ENCODE results near the gene SAA1.
"Not testable (repeated sequence)": the region's sequence is repeated elsewhere in the genome, so short reads cannot be mapped to it uniquely, and the experiment has no call there.

The SAA1 gene

DNA sequence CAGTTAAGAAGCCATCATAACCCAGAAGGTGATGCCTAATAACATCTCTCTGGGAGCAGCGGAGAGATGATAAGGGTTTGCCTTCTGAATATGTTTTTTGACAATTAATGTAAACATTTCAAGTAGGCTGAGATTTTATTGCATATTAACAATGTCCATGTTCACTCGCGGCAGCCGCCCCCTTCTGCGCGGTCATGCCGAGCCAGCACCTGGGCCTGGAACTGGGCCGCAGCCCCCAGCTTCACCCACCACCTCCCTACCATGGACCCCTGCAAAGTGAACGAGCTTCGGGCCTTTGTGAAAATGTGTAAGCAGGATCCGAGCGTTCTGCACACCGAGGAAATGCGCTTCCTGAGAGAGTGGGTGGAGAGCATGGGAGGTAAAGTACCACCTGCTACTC is 4.3 kb upstream of the SAA1 start:
- no peak for DNase-seq

DNA sequence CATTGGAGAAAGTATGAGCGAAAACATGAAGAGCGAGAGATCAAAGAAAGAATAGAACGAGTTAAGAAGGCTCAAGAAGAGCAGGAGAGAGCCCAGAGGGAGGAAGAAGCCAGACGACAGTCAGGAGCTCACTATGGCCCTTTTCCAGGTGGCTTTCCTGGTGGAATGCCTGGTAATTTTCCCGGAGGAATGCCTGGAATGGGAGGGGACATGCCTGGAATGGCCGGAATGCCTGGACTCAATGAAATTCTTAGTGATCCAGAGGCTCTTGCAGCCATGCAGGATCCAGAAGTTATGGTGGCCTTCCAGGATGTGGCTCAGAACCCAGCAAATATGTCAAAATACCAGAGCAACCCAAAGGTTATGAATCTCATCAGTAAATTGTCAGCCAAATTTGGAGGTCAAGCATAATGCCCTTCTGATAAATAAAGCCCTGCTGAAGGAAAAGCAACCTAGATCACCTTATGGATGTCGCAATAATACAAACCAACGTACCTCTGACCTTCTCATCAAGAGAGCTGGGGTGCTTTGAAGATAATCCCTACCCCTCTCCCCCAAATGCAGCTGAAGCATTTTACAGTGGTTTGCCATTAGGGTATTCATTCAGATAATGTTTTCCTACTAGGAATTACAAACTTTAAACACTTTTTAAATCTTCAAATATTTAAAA is 3.2 kb upstream of the SAA1 start:
- not testable (repeated sequence) for DNase-seq

DNA sequence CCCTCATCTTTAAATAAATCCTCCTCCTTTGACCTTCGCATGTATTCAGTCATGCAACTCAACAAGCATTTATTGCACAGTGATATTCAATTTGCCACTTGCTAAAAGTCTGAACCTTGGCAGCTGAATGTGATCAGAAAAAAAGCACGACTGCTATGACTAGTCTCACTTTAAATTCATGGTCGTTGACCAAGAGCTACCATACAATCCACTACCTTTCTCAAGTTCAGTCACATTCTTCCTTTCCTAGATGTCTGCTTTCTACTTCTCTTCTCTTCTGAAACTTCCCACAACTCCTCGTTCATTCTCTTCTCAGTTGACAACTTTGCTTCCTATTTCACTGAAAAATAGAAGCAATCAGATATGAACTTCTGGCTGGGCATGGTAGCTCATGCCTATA is 2.0 kb upstream of the SAA1 start:
- DNase-seq = peak in 1 of 5 experiments; percentile 32

DNA sequence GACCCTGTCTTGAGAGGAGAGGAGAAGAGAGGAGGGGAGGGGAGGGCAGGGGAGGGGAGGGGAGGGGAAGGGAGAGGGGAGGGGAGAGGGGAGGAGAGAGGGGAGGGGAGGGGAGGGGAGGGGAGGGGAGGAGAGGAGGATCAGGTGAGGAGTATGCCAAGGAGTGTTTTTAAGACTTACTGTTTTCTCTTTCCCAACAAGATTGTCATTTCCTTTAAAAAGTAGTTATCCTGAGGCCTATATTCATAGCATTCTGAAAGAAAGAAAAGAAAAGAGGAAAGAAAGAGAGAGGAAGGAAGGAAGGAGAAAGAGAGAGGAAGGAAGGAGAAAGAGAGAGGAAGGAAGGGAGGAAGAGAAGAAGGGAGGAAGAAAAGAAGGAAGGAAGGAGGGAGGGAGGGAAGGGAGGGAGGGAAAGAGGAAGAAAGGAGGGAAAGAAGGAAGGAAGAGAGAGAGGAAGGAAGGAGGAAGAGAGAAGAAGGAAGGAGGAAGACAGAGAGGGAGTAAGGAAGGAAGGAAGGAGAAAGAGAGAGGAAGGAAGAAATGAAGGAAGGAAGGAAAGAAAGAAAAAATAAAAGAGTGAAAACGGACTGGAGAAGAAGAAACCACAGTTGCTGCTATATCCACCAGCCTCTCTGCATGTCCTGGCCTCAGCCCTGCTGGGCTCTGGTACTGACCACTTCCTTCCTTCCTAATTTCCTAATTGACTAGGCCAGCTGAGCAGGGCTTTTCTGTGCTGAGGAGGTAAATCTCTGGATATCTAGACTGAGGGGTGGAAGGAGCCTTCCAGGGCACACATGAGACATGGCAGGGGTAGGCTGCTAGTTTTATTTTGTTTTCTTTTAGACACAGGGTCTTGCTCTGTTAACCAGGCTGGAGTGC is 1.1 kb upstream of the SAA1 start:
- no peak for DNase-seq

DNA sequence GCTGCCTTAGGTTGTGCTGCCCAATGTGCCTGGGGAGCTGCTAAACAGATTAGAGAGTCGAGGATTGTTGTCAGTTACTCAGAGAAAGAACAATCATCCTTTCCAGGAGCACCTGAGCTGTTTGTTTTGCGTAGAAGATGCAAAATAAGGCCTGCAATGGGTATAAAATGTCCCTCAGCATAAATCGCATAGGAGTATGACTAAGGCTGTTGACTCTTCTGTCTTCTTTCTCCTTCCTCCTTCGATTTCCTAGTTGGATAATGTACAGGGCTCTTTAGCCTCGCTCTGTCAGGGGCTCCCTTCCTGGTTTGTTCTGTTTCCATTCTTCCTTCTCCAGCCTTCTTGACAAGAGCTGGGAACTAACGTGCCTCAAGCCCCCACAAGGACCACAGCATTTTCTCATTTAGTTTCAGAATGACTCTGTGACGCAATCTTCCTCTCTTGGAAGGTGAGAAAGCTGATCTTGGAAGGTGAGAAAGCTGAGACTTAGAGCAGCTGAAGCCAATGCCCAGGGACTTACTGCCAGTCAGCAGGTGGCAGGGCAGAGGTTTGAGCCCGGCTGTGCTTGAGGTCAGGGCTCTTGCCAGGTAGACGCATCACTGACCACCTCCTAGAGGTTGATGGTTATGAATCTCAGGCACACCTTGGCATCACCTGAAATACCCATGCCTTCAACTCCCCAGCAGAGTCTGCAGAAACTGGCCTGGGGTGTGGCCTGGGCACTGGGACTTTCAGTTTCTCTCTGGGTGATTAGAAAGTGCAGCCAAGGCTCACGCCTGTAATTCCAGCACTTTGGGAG is 1.5 kb downstream of the SAA1 start:
- DNase-seq = peak in 1 of 5 experiments; percentile 27

DNA sequence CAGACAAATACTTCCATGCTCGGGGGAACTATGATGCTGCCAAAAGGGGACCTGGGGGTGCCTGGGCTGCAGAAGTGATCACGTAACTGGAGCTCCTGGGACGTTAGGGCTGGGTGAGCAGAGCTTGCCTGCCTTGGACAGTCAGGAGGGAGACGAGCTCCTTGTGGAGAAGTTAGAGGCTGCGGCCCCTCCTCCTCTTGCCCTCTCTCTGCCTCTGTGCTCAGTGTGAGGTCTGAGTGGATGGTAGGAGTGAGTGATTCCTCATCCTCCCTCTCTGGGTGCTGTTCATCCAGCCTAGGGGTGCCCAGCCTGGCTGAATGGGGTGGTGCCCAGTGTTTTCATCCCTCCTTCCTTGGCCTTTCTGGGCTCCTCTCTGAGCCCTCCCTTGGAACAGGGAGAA is 3.2 kb downstream of the SAA1 start:
- DNase-seq = not testable (repeated sequence)

DNA sequence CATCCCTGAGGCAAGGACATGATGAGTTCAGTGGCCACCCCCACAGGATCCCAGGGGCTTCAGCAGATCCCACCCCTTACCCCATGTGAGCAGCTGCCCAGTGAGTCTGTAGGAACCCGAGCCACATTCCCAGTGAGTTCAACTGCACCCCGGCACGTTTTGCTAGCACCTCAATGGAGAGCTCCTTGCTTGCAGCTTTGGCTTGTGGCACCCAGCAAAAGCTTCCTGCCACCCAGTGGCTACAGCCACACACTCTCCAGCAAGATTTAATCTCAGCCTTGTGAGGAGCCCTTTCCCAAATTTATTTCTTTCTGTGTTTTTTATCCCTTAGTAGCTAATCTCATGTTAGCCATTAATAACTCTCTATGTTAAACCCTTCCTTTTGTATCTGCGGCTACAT is 4.0 kb downstream of the SAA1 start:
- DNase-seq = no peak

DNA sequence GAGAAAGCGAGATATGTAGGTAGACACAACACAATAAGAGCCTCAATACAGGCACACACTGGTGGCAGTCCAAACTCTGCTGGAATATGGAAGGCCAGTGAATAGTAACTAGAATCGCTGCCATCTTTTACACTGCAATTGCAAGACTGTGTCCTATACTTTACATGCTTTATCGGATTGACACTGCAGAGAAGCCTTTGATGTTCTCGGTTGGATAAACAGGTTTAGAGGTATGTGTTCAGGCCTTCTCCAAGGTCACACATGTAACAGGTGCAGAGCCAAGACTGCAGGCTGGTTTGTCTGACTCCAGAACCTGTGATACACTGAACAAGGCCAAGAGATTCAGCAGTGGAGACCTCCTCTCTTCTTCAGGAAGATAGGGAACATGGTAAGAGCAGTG is 5.1 kb downstream of the SAA1 start:
- no peak for DNase-seq

DNA sequence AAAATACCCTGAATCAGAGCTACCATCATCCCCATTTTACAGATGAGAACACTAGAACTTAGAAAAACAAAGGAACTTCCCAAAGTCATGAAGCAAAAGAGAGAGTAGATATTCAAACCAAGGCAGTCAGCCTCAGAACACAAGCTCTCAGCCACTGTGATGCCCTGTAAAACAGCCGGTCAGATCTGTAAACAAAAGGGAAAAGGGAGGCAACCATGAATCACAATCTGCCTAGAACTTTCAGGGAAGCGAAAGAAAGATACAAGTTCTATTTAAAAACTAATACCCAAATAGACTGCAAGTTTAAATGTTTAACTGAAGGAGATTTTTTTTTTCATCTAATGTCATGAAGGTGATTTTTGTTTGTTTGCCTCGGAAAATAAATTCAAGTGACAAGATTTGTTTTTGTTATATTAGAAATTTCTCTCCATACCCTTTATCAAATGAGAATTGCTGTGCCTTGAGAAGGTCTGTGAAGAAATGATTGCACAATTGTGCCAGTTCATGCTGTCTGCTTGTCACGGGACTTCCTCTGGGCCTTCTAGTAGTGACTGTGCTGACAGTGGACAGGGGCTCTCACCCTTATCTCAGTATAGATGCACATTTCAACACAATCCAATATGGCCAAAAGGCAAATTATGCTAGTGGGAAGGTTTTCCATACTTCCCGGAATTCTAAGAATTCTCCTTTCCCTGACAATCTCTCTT is 11.7 kb downstream of the SAA1 start:
- DNase-seq = no peak

DNA sequence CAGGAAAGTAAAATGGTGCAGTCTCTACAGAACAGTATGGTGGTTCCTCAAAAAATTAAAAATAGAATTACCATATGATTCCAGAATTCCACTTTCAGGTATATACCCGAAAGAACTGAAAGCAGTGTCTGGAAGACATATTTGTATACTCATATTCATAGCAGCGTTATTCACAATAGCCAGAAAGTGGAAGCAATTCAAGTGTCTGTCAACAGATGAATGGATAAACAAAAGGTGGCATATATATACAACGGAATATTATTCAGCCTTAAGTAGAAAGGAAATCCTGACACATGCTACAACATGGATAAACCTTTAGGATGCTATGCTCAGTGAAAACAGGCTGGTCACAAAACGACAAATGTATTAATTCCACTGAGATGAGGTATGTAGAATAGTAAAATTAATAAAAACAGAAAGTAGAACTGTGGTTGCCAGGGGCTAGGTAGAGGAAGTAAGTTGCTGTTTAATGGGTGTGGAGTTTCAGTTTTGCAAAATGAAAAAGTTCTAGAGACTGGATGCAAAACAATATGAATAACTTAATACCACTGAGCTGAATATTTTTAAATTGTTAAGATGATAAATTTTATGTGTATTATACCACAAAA is 14.5 kb downstream of the SAA1 start:
- DNase-seq = peak in 1 of 5 experiments; percentile 67

DNA sequence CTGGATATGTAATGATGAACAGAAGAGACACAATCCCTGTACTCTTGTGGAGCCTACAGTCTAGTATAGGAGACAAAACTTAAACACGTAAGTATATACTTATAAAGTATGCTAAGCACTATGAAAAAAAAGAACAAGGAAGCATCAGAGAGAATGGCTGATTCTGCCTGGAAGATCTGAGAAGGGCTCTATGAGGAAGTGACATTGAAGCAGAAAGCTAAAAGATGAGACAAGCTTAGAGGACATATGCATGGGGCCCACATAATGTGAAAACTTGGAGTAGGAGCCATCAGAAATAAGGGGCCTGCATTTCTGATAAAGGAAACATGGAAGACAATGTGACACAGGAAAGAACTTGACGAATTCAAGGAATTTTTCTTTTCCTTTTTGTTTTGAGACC is 16.6 kb downstream of the SAA1 start:
- no peak for DNase-seq

DNA sequence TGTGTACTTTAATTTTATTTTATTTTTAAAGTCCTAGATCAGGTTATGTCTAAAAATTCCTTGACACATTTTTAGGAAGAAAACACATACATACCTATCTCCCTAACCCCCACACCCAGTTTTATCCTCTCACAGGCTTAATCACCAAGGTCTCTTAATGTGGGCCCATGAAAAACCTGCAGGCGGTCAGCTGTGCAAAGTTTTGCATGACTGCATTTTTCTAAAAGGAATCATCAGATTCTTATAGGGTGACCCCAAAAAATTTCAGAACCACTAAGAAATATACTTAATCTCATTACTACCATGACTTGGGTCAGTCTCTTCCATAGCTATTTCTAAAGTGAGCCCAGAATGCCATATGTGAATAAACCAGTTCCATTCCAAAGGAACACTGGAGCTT is 19.8 kb downstream of the SAA1 start:
- DNase-seq = no peak

DNA sequence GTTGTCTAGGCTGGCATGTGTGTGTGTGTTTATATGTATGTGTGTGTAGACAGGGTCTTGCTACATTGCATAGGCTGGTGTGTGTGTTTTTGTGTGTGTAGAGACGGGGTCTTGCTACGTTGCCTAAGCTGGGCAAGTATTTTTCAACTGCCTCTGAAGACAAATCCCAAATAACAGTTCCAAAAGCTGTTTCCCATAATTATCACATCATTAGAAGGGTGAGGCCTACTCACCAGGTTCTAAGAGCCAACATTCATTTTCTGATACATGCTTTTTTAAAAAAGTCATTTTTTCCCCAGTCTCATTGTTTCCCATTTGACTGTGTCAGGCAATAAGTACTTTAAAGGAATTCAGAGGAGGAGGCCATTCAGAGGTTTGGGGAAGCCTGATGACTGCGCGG is 22.8 kb downstream of the SAA1 start:
- no peak for DNase-seq

DNA sequence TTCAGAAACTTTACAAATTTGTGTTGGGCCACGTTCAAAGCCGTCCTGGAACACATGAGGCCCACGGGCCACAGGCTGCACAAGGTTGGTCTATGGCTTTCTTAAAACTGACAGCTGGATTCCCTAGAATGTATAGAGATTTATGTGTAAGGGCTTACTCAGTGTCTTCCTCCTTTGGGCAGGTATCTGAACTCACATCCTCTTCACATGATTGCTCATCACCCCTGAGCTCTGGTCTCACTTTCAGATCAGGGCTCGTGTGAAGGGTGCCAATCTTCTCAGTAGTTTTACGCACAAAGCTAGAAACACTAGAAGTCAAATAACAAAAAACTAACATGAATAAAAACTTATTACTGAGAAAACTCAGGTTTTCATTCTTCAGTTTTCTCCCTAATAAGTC is 28.8 kb downstream of the SAA1 start:
- peak in 1 of 5 experiments; percentile 42 for DNase-seq

DNA sequence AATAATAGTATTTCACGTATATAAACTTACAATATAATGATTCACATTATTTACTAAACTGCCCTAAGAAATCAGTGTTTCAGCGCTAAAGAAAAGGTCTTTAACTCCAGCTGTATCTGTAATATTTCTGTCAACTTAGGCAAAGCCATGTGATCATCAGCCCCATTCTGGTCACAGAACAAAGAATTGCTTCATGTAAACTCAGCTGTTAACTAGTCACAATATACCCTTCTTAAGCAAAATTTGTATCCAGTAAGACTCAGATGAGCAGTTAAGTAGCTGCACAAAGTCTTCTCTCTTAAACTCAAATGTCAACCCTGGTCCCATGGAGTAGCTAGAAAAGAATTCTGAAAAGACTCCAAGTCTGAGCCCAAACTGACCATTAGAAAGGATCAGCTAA is 29.3 kb downstream of the SAA1 start:
- DNase-seq = no peak

DNA sequence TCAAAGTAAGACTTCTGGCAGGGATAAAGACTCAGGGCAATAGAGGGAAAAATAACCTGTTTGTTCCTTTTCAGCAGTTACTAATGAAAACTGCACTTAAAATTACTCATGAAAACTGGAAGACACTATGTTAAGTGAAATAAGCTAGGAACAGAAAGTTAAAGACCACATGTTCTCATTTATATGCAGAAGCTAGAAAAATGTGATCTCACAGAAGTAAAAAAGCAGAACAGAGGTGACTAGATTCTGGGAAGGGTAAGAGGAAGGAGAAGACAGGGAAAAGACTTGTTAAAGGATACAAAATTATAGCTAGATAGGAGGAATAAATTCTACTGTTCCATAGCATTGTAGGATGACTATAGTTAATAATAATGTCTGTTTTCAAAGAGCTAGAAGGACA is 33.7 kb downstream of the SAA1 start:
- DNase-seq = no peak

DNA sequence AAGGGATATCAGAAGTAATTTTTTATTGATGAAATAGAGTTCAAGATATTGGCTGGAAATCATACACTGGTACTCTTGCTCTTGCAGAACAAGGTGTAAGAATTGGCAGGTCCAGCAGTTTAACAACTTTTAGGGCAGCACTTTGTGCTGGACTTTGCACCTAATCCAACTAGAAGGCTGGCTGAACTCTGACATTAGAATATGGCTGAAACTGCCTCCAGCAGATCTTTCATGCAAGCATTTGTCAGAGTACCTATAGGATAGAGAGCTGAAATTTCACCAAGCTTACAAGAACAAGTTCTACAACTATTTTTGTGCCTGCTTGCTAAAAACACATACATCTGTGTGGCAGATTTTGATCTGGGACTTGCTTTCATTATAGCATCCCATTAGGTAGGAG is 38.7 kb downstream of the SAA1 start:
- no peak for DNase-seq

DNA sequence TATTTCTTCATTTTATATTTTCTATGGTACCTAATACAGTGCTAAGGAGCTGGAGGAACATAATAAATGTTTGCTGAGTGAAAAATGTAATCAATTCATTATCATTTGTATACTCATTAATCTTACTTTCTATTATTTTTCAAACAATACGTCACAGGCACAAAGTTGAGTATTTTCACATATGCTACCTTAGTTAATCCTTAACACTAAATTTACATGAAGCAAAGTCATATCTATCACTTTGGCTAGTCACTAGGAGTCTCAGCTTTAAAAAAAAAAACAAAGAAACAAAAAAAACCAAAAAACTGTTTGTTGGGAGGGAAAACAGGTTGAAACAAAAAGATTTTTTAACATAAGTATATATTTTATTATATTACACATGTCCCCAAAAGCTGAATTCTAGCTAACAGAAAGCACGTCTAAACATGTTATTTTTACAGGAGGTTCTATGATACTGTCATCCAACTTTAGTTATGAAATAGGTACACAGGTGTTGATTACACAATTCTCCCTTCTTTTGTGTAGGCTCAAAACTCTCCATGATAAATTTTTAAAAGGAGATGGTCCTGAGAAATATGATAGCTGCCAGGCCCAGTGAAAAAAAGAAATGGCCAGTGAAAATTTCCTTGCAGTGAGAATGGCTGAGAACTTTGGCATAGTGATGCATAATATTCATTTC is 41.5 kb downstream of the SAA1 start:
- DNase-seq = no peak

DNA sequence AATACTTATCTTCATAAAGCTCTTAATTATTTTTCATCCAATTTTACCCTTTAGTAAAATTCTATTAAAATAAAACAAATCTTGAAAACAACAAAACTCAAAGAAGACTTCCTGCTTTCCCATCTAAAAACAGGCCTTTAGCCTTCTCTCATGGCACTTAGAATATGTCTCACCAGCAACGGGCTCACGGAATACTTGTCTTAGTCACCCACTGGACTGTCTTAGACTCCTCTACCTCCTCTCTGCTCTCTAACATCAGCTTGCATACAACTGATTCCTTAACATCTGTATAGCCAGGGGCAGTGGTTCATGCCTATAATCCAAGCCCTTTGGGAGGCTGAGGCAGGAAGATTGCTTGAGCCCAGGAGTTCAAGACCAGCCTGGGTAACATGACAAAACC is 42.2 kb downstream of the SAA1 start:
- DNase-seq = no peak

DNA sequence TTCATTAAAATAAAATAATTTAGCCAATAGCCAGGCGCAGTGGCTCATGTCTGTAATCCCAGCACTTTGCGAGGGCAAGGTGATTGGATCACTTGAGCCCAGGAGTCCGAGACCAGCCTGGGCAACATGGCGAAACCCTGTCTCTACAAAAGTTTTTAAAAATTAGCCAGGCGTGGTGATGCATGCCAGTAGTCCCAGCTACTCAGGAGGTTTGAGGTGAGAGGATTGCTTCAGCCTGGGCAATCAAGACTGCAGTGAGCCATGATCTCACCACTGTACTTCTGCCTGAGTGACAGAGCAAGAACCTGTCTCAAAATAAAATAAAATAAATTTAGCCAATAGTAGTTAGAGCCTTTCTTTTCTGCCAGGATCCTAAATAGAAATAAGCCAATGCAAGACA is 43.6 kb downstream of the SAA1 start:
- no peak for DNase-seq

DNA sequence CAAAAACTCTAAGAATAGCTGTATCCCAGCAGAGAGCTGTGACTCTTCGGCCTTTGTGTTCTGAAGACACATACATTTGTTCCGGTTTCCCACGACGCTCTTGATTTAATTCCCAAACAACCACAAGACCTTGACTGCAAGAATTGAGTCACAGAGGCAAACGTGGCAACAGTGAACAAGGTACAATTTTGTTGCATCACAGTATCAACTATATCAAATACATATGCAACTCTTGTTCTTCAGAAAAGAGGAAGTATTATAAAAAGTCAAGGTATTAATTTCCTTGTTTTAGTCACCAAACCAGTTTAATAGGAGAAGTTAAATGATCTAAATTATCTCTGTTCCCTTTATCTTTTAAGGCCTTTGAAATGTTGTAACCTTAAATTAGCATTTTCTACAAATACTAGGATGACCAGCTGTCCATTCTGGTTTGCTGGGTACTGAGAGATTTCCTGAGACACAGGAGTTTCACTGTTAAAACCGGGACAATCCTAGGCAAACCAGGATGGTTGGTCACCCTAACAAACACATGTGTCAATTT is 44.8 kb downstream of the SAA1 start:
- DNase-seq = no peak

DNA sequence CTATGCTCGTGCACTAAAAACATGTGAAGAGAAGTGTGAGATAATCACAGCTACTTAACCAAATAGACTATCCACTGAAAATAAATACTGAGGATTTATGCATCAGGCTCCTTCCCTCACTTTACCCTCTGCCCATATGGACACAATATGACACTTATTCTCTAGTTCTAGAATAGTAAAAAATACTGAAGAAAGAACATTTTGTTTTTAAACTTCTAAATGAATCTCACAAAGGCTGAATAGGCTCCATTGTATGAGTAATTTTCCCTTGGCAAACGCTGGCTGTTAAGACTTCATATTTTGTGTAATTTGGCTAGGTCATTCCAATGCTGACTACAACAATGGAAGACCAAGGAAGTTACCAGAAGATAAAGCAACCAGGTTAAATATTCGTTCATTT is 45.9 kb downstream of the SAA1 start:
- no peak for DNase-seq

Measured in T-helper 2 cell (primary cell).